LHCN-M2 (cell line): Measurements from ENCODE around the gene XPNPEP2. TPM values are rescaled to one million over a fixed set of nuclear protein-coding genes. Genes with fewer than 3 reads are reported as not detected.

Experiments used
- DNase-seq: peaks from one replicate; pipeline ENCODE4 v3.0.0-alpha.2; 2012; ENCODE audit warnings: low read depth
- total RNA-seq: library from RNA; depleted of rRNA; stranded (reverse); fragments of >200 nt; gene quantifications from 2 replicates; pipeline ENCODE4 v1.2.3, GENCODE V29; 2014

The XPNPEP2 gene
- total RNA-seq, 1 experiment from 2014 or later: not detected

- DNase-seq: no peak
These were observed 38.6 kb downstream of the XPNPEP2 start for GRCh38 chrX:129777218-129778030.

- DNase-seq: no peak
These were observed 40.4 kb downstream of the XPNPEP2 start for GRCh38 chrX:129779086-129779672.

GRCh38 chrX:129779747-129780146 is 41.0 kb downstream of the XPNPEP2 start, which contains the start of gene SASH3:
TSS of gene SASH3 (plus strand) at chrX:129779949. CDS start at chrX:129780098, 149 bp downstream.
- DNase-seq: no peak

- DNase-seq: no peak
These were observed 41.8 kb downstream of the XPNPEP2 start for GRCh38 chrX:129780441-129781105.

GRCh38 chrX:129781134-129781672 is 42.4 kb downstream of the XPNPEP2 start:
- no peak for DNase-seq

- DNase-seq: no peak
These were observed 43.1 kb downstream of the XPNPEP2 start for GRCh38 chrX:129781680-129782495.

- no peak for DNase-seq
These were observed 43.9 kb downstream of the XPNPEP2 start for GRCh38 chrX:129782706-129783105.

GRCh38 chrX:129783291-129783713 is 44.5 kb downstream of the XPNPEP2 start:
- no peak for DNase-seq

GRCh38 chrX:129784371-129784770 is 45.6 kb downstream of the XPNPEP2 start:
- DNase-seq: no peak

- no peak for DNase-seq
These were observed 46.6 kb downstream of the XPNPEP2 start for GRCh38 chrX:129785160-129785947.

GRCh38 chrX:129786210-129786651 is 47.5 kb downstream of the XPNPEP2 start:
- DNase-seq: no peak

GRCh38 chrX:129787336-129788055 is 48.7 kb downstream of the XPNPEP2 start:
- DNase-seq: no peak

GRCh38 chrX:129788527-129788926 is 49.7 kb downstream of the XPNPEP2 start:
- no peak for DNase-seq

GRCh38 chrX:129790146-129790545 is 51.4 kb downstream of the XPNPEP2 start:
- DNase-seq: no peak

GRCh38 chrX:129790808-129791207 is 52.0 kb downstream of the XPNPEP2 start:
- DNase-seq: no peak

- DNase-seq: no peak
These were observed 52.6 kb downstream of the XPNPEP2 start for GRCh38 chrX:129791336-129791735.

GRCh38 chrX:129791961-129792570 is 53.3 kb downstream of the XPNPEP2 start:
- DNase-seq: peak; percentile 2

GRCh38 chrX:129792586-129793291 is 54.0 kb downstream of the XPNPEP2 start:
- DNase-seq: no peak
